Thyroid gland (tissue), 4 donors: ENCODE measurements around the gene RNF31. TPM values are rescaled to one million over a fixed set of nuclear protein-coding genes. Genes with fewer than 3 reads are reported as not detected.

Source experiments
- DNase-seq, 2 donors: peaks; one replicate each; pipeline ENCODE4 v3.0.0-alpha.2; 2019
- H3K27ac ChIP-seq, 3 donors: fragments of 200-600 bp; sonication (generic); 1 replicate in 2 of 3; 2 replicates in 1 of 3; pipeline ENCODE4 v1.5.1; 2016 to 2019; ENCODE audit warnings: mild to moderate bottlenecking in 1 of 3, moderate library complexity in 1 of 3
- H3K27me3 ChIP-seq: fragments of 200-600 bp; sonication (generic); one replicate; pipeline ENCODE4 v1.5.1; 2019
- H3K36me3 ChIP-seq, 2 donors: fragments of 200-600 bp; sonication (generic); one replicate each; pipeline ENCODE4 v1.5.1; 2016 to 2019
- H3K4me1 ChIP-seq, 2 donors: fragments of 200-600 bp; sonication (generic); one replicate each; pipeline ENCODE4 v1.5.1; 2017 to 2019
- H3K4me3 ChIP-seq, 3 donors: fragments of 200-600 bp; sonication (generic); replicated peaks in 1 of 3; 1 replicate in 2 of 3; 2 replicates in 1 of 3; pipeline ENCODE4 v1.5.1; 2016; ENCODE audit warnings: mild to moderate bottlenecking in 1 of 3
- H3K9me3 ChIP-seq: fragments of 200-600 bp; sonication (generic); one replicate; pipeline ENCODE4 v1.5.1; 2017
- POLR2A ChIP-seq, 2 donors: fragments of 450-650 bp; IDR thresholded peaks; one replicate each; pipeline ENCODE4 v1.6.1; 2017; ENCODE audit warnings: antibody characterized with exemption in 2 of 2, mild to moderate bottlenecking in 2 of 2, moderate library complexity in 1 of 2
- WGBS, 2 donors: methylation state at CpG; one replicate each; pipeline ENCODE4 v1.1.5; 2017; 5-methylcytosine and 5-hydroxymethylcytosine counted together
- intact Hi-C: fragments of 100-400 bp; cut with DNase I; formaldehyde crosslinking; loops from one replicate; pipeline ENCODE4 v1.15.1; 2023
- total RNA-seq, 4 donors: library from RNA; depleted of rRNA; stranded (reverse); fragments of >200 nt; gene quantifications; one replicate each; pipeline ENCODE4 v1.2.3, GENCODE V29; 2016
- TF ChIP-seq, protein P1 (sequence below), 6 experiments: fragments of 200-600 bp in 3 of 6; fragments of 450-650 bp in 3 of 6; sonication (generic) in 3 of 6; IDR thresholded peaks; one replicate each; pipeline ENCODE4 v1.5.1; 2016 to 2019; ENCODE audit warnings: antibody characterized with exemption in 6 of 6, mild to moderate bottlenecking in 2 of 6, inconsistent platforms in 1 of 6, moderate library complexity in 1 of 6

Gene RNF31
- total RNA-seq, 4 donors from 2014 or later: 30.6 to 106 (median 67.6) TPM

DNA sequence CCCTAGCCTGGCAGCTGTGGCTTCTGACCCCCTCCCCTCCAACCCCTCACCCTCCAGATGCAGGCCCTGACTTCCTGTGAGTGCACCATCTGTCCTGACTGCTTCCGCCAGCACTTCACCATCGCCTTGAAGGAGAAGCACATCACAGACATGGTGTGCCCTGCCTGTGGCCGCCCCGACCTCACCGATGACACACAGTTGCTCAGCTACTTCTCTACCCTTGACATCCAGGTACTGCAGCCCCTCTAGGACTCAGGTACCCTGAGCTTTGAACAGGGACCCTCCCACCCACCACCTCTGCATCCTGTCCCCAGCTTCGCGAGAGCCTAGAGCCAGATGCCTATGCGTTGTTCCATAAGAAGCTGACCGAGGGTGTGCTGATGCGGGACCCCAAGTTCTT, 7.8 kb downstream of the RNF31 start:
- no peaks in the 10 kb centered on the region for H3K27me3 ChIP-seq
- intact Hi-C loops: no loop called here
- no peaks in the 10 kb centered on the region for H3K9me3 ChIP-seq
- no peak for DNase-seq
- H3K36me3 ChIP-seq: peaks cover 49 to 61% of the 10 kb centered on the region in 2 donors
- H3K27ac ChIP-seq: no peak overlapping the region
- TF ChIP-seq, protein P1, sequence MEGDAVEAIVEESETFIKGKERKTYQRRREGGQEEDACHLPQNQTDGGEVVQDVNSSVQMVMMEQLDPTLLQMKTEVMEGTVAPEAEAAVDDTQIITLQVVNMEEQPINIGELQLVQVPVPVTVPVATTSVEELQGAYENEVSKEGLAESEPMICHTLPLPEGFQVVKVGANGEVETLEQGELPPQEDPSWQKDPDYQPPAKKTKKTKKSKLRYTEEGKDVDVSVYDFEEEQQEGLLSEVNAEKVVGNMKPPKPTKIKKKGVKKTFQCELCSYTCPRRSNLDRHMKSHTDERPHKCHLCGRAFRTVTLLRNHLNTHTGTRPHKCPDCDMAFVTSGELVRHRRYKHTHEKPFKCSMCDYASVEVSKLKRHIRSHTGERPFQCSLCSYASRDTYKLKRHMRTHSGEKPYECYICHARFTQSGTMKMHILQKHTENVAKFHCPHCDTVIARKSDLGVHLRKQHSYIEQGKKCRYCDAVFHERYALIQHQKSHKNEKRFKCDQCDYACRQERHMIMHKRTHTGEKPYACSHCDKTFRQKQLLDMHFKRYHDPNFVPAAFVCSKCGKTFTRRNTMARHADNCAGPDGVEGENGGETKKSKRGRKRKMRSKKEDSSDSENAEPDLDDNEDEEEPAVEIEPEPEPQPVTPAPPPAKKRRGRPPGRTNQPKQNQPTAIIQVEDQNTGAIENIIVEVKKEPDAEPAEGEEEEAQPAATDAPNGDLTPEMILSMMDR (IDR thresholded peaks at IDR 0.05): no peak
- TF ChIP-seq POLR2A (IDR thresholded peaks at IDR 0.05): no peak
- H3K4me1 ChIP-seq: no peaks in the 10 kb centered on the region
- WGBS, 2 donors: 91 to 97% methylated on average over 9 to 10 of the region's 10 CpGs
- H3K4me3 ChIP-seq: no peak overlapping the region

DNA sequence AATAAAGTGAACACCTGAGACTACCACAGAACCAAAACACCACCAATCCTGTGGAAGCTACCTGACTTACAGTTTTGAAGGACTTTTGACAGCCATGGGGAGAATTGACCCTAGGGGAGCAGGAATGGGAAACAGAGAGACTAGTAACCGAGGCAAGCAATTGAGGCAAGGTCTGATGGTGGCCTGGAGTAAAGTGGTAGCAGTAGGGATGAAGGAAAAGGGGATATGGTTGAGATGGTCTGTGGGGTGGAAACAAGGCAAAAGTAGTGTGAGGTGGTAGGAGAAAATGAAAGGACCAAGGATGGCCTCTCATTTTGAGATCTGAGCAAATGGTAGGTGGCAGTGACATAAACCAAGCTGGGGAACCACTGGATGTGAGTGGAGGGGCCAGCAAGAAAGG, 9.5 kb downstream of the RNF31 start:
- H3K4me1 ChIP-seq: peaks cover 4 to 10% of the 10 kb centered on the region in 2 donors
- TF ChIP-seq POLR2A (IDR thresholded peaks at IDR 0.05): no peak
- TF ChIP-seq, protein P1 (IDR thresholded peaks at IDR 0.05): no peak
- no peak overlapping the region for H3K27ac ChIP-seq
- no peaks in the 10 kb centered on the region for H3K9me3 ChIP-seq
- no peaks in the 10 kb centered on the region for H3K27me3 ChIP-seq
- intact Hi-C loops: no loop called here
- H3K4me3 ChIP-seq: no peak overlapping the region
- H3K36me3 ChIP-seq: peaks cover 36 to 49% of the 10 kb centered on the region in 2 donors
- WGBS, 2 donors: 91 to 92% methylated on average over 1 of the region's 1 CpG
- DNase-seq: no peak

DNA sequence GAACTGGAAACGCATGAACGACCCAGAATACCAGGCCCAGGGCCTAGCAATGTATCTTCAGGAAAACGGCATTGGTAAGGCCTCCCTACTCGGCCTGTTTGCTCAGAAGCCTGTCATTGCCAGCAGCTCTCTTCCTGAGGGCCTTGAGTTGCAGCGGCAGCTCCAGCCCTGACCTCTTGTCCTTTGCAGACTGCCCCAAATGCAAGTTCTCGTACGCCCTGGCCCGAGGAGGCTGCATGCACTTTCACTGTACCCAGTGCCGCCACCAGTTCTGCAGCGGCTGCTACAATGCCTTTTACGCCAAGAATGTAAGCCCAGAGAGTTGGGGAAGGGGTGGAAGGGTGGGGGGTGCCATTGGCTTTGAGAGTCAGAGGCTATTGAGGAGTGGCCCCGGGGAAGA, 10.0 kb downstream of the RNF31 start:
- Histone ChIP-seq H3K4me1 (peaks cover 9 to 14% of the 10 kb centered on the region in 2 donors), H3K27ac (no peak overlapping the region), H3K36me3 (peaks cover 34 to 46% of the 10 kb centered on the region in 2 donors), H3K27me3 (no peaks in the 10 kb centered on the region), H3K4me3 (no peak overlapping the region), H3K9me3 (no peaks in the 10 kb centered on the region)
- intact Hi-C loops: no loop called here
- WGBS, 2 donors: 91 to 92% methylated on average over 11 to 12 of the region's 12 CpGs
- TF ChIP-seq POLR2A (IDR thresholded peaks at IDR 0.05): no peak
- TF ChIP-seq, protein P1 (IDR thresholded peaks at IDR 0.05): no peak
- DNase-seq: no peak

DNA sequence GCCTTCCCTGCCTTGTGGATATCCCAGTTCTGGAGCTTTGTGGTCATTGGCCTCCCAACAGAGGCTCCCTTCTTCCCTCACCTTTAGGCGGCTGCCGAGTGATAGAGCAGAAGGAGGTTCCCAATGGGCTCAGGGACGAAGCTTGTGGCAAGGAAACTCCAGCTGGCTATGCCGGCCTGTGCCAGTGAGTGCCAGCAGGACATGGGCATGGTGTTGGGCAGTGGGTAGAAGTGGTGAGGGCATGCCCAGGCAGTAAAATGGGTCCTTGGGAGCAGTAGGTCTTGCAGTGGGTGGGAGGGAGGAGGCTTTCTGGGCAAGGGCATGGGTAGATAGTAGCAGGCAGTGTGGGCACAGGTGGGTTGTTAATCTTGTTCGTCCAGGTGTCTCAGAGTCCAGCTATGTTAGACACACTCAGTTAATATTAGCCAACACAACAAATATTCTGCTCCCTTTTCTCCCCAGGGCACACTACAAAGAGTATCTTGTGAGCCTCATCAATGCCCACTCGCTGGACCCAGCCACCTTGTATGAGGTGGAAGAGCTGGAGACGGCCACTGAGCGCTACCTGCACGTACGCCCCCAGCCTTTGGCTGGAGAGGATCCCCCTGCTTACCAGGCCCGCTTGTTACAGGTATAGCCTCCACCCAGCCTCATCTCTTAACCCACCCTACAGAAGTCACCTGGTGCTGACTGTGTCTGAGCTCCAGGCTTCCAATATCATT, 12.6 kb downstream of the RNF31 start:
- Histone ChIP-seq H3K27ac (peak overlapping the region; percentile 56 to 97 (median 97)), H3K27me3 (no peaks in the 10 kb centered on the region), H3K36me3 (peaks cover 49 to 56% of the 10 kb centered on the region in 2 donors), H3K4me3 (no peak overlapping the region), H3K9me3 (no peaks in the 10 kb centered on the region), H3K4me1 (peaks cover 18 to 27% of the 10 kb centered on the region in 2 donors)
- no peak for DNase-seq
- intact Hi-C loops: no loop called here
- 95 to 96% methylated on average over 11 of the region's 11 CpGs for WGBS, 2 donors
- TF ChIP-seq, protein P1 (IDR thresholded peaks at IDR 0.05): no peak

DNA sequence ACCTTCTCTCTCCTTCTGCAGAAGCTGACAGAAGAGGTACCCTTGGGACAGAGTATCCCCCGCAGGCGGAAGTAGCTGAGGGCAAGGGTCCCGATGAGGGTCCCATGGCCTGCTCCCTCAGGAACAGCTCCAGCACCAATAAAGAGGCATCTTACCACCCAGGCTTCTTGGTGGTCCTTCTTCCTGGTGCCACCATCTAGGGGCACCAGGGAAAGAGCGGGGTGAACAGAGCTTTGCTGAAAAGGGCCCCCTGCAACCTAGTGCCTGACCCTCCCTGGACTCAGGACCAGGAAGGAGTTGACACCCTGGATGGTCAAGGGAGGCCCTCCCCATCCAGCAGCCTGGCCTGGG, 13.2 kb downstream of the RNF31 start:
- Histone ChIP-seq H3K27ac (peak overlapping the region; percentile 56 to 97 (median 97)), H3K4me1 (peaks cover 18 to 27% of the 10 kb centered on the region in 2 donors), H3K9me3 (no peaks in the 10 kb centered on the region), H3K36me3 (peaks cover 49 to 56% of the 10 kb centered on the region in 2 donors), H3K4me3 (no peak overlapping the region), H3K27me3 (no peaks in the 10 kb centered on the region)
- DNase-seq: no peak
- intact Hi-C loops: no loop called here
- 89 to 94% methylated on average over 4 of the region's 4 CpGs for WGBS, 2 donors
- TF ChIP-seq POLR2A (IDR thresholded peaks at IDR 0.05): no peak
- TF ChIP-seq, protein P1 (IDR thresholded peaks at IDR 0.05): no peak
